ENCODE data around the gene GPC6.

The GPC6 gene

GRCh38 chr13:94058821-94059360, 832.3 kb downstream of the GPC6 start:
- H3K4me3 ChIP-seq (replicated peaks; ENCODE audit: insufficient read depth, low read length), result no peak overlapping the region
- H3K27me3 ChIP-seq (ENCODE audit: insufficient read depth, poor library complexity, severe bottlenecking), result no peaks in the 10 kb centered on the region
- no peak for DNase-seq (ENCODE audit: low read depth in 1 of 2, low spot score in 1 of 2)
- no peak overlapping the region for H3K27ac ChIP-seq (replicated peaks)
- TF ChIP-seq GABPA (IDR thresholded peaks at IDR 0.05; ENCODE audit: low read depth), result no peak
- no peak for TF ChIP-seq SPI1 (IDR thresholded peaks at IDR 0.05; ENCODE audit: borderline replicate concordance, low read depth)
- no peak for TF ChIP-seq REST (IDR thresholded peaks at IDR 0.05; ENCODE audit: insufficient replicate concordance, low read depth)
- no peak for TF ChIP-seq CTCF (IDR thresholded peaks at IDR 0.05; ENCODE audit: insufficient read depth, low read length)
- no peak for TF ChIP-seq POLR2AphosphoS5 (IDR thresholded peaks at IDR 0.05; ENCODE audit: low read depth)

- H3K27me3 ChIP-seq (ENCODE audit: insufficient read depth, poor library complexity, severe bottlenecking), result no peaks in the 10 kb centered on the region
- no peak overlapping the region for H3K4me3 ChIP-seq (replicated peaks; ENCODE audit: insufficient read depth, low read length)
- no peak for DNase-seq (ENCODE audit: low read depth in 1 of 2, low spot score in 1 of 2)
- TF ChIP-seq REST (IDR thresholded peaks at IDR 0.05; ENCODE audit: insufficient replicate concordance, low read depth) (no peak), POLR2AphosphoS5 (IDR thresholded peaks at IDR 0.05; ENCODE audit: low read depth) (no peak), SPI1 (IDR thresholded peaks at IDR 0.05; ENCODE audit: borderline replicate concordance, low read depth) (no peak), GABPA (IDR thresholded peaks at IDR 0.05; ENCODE audit: low read depth) (no peak), CTCF (IDR thresholded peaks at IDR 0.05; ENCODE audit: insufficient read depth, low read length) (no peak)
- H3K27ac ChIP-seq (replicated peaks), result no peak overlapping the region
Measured at GRCh38 chr13:94061301-94061700, 834.7 kb downstream of the GPC6 start.

GRCh38 chr13:94063096-94063495, 836.5 kb downstream of the GPC6 start:
- TF ChIP-seq REST (IDR thresholded peaks at IDR 0.05; ENCODE audit: insufficient replicate concordance, low read depth) (no peak), SPI1 (IDR thresholded peaks at IDR 0.05; ENCODE audit: borderline replicate concordance, low read depth) (no peak), CTCF (IDR thresholded peaks at IDR 0.05; ENCODE audit: insufficient read depth, low read length) (no peak), POLR2AphosphoS5 (IDR thresholded peaks at IDR 0.05; ENCODE audit: low read depth) (no peak), GABPA (IDR thresholded peaks at IDR 0.05; ENCODE audit: low read depth) (no peak)
- Histone ChIP-seq H3K4me3 (replicated peaks; ENCODE audit: insufficient read depth, low read length) (no peak overlapping the region), H3K27ac (replicated peaks) (no peak overlapping the region), H3K27me3 (ENCODE audit: insufficient read depth, poor library complexity, severe bottlenecking) (no peaks in the 10 kb centered on the region)
- DNase-seq (ENCODE audit: low read depth in 1 of 2, low spot score in 1 of 2), result no peak

All from HL-60 (cell line).